ENCODE results near the gene AKAP13.

Gene AKAP13

DNA sequence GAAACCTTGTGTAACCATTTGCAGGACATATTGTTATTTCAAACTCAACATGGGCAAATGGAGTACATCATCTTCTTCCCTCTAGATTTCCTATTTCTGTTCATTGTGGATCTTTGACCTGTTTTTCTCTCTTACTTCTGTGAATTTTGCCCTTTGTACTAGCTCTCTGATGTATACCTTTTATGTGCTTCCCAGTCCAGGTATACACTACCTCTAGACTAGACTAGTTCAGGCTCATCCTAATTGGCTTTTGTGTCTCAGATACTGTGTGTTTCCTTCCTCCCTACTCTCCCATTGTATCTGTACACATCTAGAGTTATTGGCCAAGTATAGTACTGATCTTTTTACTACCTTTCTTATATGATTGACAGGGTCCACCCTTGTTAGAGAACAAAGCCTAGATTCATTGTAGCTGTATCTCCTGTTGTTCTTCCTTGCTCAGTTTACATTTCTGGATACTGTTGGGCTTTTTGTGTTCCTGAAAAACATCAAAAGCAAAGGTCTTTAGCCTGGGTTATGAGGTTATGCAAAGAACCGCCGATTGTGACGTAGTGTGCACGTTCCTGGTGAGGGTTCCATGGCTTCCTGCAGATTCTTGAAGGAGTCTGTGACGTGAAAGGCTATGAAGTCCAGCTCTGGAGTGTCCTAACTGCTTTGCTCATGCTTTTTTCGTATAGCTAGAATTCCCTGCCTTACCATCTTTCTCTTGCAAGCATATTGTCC, 247.0 kb downstream of the AKAP13 start:
- TF ChIP-seq GATA3 (IDR thresholded peaks at IDR 0.05; ENCODE audit: low read depth, low read length) (no peak), GATA2 (IDR thresholded peaks at IDR 0.05; ENCODE audit: low read depth, low read length) (no peak)

DNA sequence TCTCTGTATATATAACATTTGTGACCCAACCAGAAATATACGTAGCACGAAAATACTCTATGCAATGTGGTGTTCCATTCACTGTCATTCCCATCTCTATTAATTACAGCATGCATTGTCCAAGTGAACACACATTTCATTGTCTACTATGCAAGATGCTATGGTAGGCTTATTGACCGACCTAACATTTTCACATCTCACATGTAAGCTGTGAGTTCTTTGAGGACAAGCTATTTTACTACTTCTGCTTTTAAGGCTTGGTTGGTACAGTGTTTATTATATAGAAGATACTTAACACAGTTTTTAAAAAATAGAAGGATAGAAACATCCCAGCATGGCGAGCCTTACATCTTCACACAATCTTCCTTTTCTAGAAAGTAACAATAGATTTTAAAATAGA, 249.9 kb downstream of the AKAP13 start:
- TF ChIP-seq GATA2 (IDR thresholded peaks at IDR 0.05; ENCODE audit: low read depth, low read length) (no peak), GATA3 (IDR thresholded peaks at IDR 0.05; ENCODE audit: low read depth, low read length) (no peak)

DNA sequence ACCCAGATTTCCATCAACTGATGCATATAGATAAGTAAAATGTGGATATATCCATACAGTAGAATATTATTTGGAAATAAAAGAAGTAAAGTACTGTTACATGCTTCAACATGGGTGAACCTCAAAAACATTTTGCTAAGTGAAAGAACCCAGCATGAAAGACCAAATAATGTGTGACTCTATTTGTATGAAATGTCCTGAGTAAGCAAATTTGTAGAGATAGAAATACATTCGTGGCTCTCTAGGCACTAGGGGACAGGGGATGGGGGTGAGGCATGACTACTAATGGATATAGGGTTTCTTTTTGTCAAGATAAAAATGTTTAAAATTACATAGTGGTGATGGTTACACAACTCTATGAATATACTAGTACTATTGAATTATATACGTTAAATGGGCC, 250.6 kb downstream of the AKAP13 start:
- TF ChIP-seq GATA2 (IDR thresholded peaks at IDR 0.05; ENCODE audit: low read depth, low read length), result no peak
- TF ChIP-seq GATA3 (IDR thresholded peaks at IDR 0.05; ENCODE audit: low read depth, low read length), result no peak

DNA sequence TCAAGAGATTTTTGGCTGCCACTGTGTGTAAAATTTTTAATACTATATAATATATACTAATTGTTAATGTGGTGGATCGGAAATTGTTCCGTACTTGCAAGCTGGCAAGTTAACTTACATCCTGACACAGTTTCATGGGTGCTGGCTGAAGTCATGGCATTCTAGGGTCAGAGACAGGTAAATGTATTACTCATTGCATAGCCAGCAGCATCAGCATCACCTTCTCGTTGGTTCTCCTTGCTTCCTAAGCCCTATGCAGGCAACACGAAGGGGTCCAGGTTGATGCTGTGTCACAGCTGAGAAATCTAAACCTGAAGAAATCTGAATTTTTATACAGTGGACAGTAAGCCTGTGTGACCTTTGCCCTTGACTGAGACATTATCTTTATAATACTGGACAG, 251.6 kb downstream of the AKAP13 start:
- TF ChIP-seq GATA2 (IDR thresholded peaks at IDR 0.05; ENCODE audit: low read depth, low read length) (no peak), GATA3 (IDR thresholded peaks at IDR 0.05; ENCODE audit: low read depth, low read length) (no peak)

GRCh38 chr15:85633859-85634258, 253.5 kb downstream of the AKAP13 start:
- no peak for TF ChIP-seq GATA3 (IDR thresholded peaks at IDR 0.05; ENCODE audit: low read depth, low read length)
- no peak for TF ChIP-seq GATA2 (IDR thresholded peaks at IDR 0.05; ENCODE audit: low read depth, low read length)

GRCh38 chr15:85636351-85636750, 255.9 kb downstream of the AKAP13 start:
- no peak for TF ChIP-seq GATA2 (IDR thresholded peaks at IDR 0.05; ENCODE audit: low read depth, low read length)
- TF ChIP-seq GATA3 (IDR thresholded peaks at IDR 0.05; ENCODE audit: low read depth, low read length), result no peak

GRCh38 chr15:85639752-85640381, 259.5 kb downstream of the AKAP13 start:
- TF ChIP-seq GATA3 (IDR thresholded peaks at IDR 0.05; ENCODE audit: low read depth, low read length) (no peak), GATA2 (IDR thresholded peaks at IDR 0.05; ENCODE audit: low read depth, low read length) (no peak)

DNA sequence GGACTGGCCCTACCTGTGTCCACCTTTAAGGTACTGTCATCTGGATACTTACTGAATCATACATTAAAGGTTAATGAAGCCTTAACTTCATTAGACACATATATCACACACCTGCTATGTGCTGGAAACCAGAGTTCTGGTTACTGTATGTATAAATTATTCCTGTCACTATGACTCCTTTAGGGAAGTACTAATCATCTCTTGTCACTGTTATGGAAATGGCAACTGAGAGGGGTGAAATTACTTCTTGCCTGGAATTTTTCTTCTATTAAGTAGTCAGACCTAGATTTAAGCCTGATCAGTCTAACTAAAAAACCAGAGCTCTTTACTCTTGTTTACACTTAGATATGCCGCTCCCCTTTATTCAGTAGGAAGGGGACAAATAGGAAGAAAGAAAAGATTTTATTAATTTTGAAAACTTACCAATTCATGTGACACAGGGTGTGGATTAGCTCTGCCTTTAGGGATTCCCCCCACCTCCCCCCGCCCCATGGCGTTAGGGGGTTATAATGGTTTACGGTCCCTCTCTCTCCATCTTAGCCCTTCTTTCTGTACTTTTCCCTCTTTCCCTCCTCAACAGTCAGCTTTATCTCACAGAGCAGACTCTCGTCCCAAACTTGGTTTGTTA, 261.8 kb downstream of the AKAP13 start:
- TF ChIP-seq GATA2 (IDR thresholded peaks at IDR 0.05; ENCODE audit: low read depth, low read length) (no peak), GATA3 (IDR thresholded peaks at IDR 0.05; ENCODE audit: low read depth, low read length) (no peak)

DNA sequence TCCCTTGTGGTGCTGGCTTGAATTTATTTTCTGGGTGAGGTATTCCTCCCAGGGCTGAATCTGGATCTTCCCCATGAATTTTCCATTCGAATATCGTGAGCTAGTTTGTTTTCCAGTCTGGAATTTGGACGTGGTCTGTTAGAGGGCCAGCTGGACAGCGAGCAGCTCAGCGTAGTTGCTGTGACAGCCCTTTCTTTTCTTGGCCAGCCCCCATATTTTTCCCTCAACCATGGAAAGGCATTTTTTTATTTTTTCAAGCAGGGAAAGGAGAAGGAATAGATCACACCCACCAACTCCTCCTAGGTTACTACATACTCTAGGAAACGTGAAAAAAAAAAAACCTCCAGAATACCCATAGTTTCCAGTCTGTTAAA, 262.3 kb downstream of the AKAP13 start:
- no peak for TF ChIP-seq GATA2 (IDR thresholded peaks at IDR 0.05; ENCODE audit: low read depth, low read length)
- TF ChIP-seq GATA3 (IDR thresholded peaks at IDR 0.05; ENCODE audit: low read depth, low read length), result no peak

GRCh38 chr15:85646538-85647091, 266.2 kb downstream of the AKAP13 start:
- TF ChIP-seq GATA3 (IDR thresholded peaks at IDR 0.05; ENCODE audit: low read depth, low read length), result no peak
- peak; percentile 76 for TF ChIP-seq GATA2 (IDR thresholded peaks at IDR 0.05; ENCODE audit: low read depth, low read length)

GRCh38 chr15:85649372-85649771, 269.0 kb downstream of the AKAP13 start:
- TF ChIP-seq GATA2 (IDR thresholded peaks at IDR 0.05; ENCODE audit: low read depth, low read length) (no peak), GATA3 (IDR thresholded peaks at IDR 0.05; ENCODE audit: low read depth, low read length) (no peak)

GRCh38 chr15:85651548-85651947, 271.1 kb downstream of the AKAP13 start:
- no peak for TF ChIP-seq GATA2 (IDR thresholded peaks at IDR 0.05; ENCODE audit: low read depth, low read length)
- TF ChIP-seq GATA3 (IDR thresholded peaks at IDR 0.05; ENCODE audit: low read depth, low read length), result no peak

- peak; percentile 79; the same call in 1 of the 2 replicates for TF ChIP-seq GATA3 (IDR thresholded peaks at IDR 0.05; ENCODE audit: low read depth, low read length)
- peak; percentile 94 for TF ChIP-seq GATA2 (IDR thresholded peaks at IDR 0.05; ENCODE audit: low read depth, low read length)
Observed at GRCh38 chr15:85652457-85652856, 272.1 kb downstream of the AKAP13 start.

DNA sequence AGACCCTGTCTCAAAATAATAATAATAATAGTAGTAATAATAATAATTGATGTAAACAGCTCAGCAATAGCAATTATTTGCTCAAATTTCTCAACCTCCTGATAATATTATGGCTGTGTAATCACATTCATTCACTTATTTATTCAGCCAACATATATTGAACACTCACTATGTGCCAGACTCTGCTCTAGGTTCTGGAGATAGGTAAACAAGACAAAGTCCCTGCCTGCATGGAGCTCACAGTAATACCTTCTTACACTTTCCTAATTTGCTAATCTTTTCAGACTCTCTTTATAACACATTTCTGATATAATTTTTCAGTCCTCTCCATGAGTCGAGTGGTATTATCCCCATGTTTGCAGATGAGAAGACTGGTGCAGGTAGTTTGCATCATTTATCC, 276.7 kb downstream of the AKAP13 start:
- no peak for TF ChIP-seq GATA3 (IDR thresholded peaks at IDR 0.05; ENCODE audit: low read depth, low read length)

DNA sequence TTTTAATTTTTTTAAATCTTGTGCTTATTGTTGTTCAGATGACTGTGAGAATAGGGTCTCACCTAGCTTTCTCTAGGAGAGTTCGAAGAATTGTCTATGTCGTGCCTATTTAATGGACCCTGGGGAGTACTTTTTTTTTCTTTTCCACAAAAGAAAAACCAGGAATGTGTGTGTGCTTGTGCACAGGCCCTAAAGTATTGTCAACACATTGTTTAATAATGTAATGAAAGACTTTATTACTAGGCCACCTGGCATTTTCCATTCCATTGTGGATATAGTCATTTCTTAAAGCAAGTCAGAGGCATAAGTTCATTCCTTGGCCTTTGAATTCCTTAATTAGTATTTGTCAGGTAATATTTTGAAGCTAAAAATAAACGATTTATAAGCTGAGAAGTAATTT, 278.4 kb downstream of the AKAP13 start:
- TF ChIP-seq GATA3 (IDR thresholded peaks at IDR 0.05; ENCODE audit: low read depth, low read length), result no peak
- no peak for TF ChIP-seq GATA2 (IDR thresholded peaks at IDR 0.05; ENCODE audit: low read depth, low read length)
